Measurements from ENCODE around the gene PHF8.

- TF ChIP-seq CTCF (IDR thresholded peaks at IDR 0.05) (no peak), POLR2A (IDR thresholded peaks at IDR 0.05) (no peak)
These were observed 43.4 kb upstream of the PHF8 start for GRCh38 chrX:54087661-54088060.

Measured in breast epithelium (tissue), 3 donors.